HepG2 (cell line): ENCODE measurements around the gene KLKB1. TPM values are rescaled to one million over a fixed set of nuclear protein-coding genes. Genes with fewer than 3 reads are reported as not detected.

ENCODE experiments used
- ATAC-seq: fragments of 200-7000 bp; cut with Tn5 transposase; 3 replicates; pipeline ENCODE4 v1.9.1; 2020; ENCODE audit warnings: mild to moderate bottlenecking, moderate library complexity
- BruUV-seq: library from RNA; stranded (reverse); fragments of 400-500 nt; replicated peaks from 2 replicates; lab custom pipeline; 2021; lab: Mats Ljungman, UMichigan
- CTCF ChIA-PET: fragments of 300-600 bp; formaldehyde crosslinking; extraction: SDS; loops from one replicate; lab custom pipeline; 2021; ENCODE audit warnings: low total read pairs, inconsistent platforms, low intra/inter-chr PET ratio; lab: Yijun Ruan, JAX
- POLR2A ChIA-PET: fragments of 350-600 bp; sonication (Branson Sonifier 250); formaldehyde crosslinking; loops from one replicate; lab custom pipeline; 2020; ENCODE audit warnings: antibody characterized with exemption, inconsistent platforms; lab: Yijun Ruan, JAX
- DNase-seq: peaks from one replicate; pipeline ENCODE4 v3.0.0-alpha.2; 2015; ENCODE audit warnings: low spot score
- FAIRE-seq: peaks from 3 replicates; lab custom pipeline; 2011; peaks lifted over from hg19 to GRCh38; lab: Jason Lieb, UNC
- H2AFZ ChIP-seq: one replicate; pipeline ENCODE4 v1.6.1; 2011; ENCODE audit warnings: low read length, inconsistent platforms
- H3K27ac ChIP-seq: fragments of 300-600 bp; 3 replicates; pipeline ENCODE4 v1.8.0; 2011; ENCODE audit warnings: mixed run types, mild to moderate bottlenecking, mixed read lengths, low read length, inconsistent platforms; ENCODE audit not compliant: insufficient read depth; ENCODE audit errors: extremely low read length
- H3K27me3 ChIP-seq, 2 experiments: fragments of 200-600 bp in 1 of 2; 2 replicates in 1 of 2; 3 replicates in 1 of 2; pipeline versions ENCODE4 v1.6.0 to v1.8.0; 2011; ENCODE audit warnings: low read length in 2 of 2, mild to moderate bottlenecking in 2 of 2, moderate library complexity in 2 of 2, inconsistent platforms in 1 of 2; ENCODE audit not compliant: insufficient read depth in 2 of 2, control insufficient read depth in 1 of 2
- H3K36me3 ChIP-seq, 2 experiments: fragments of 200-600 bp in 1 of 2; replicated peaks in 1 of 2; 2 replicates in 1 of 2; 3 replicates in 1 of 2; pipeline versions ENCODE4 v1.5.1 to v1.8.0; 2011; ENCODE audit warnings: low read length in 2 of 2, inconsistent platforms in 1 of 2; ENCODE audit not compliant: insufficient read depth in 2 of 2, control insufficient read depth in 1 of 2
- H3K4me1 ChIP-seq: 2 replicates; pipeline ENCODE4 v1.5.1; 2012; ENCODE audit warnings: low read length, inconsistent platforms; ENCODE audit not compliant: insufficient read depth
- H3K4me2 ChIP-seq: 2 replicates; pipeline ENCODE4 v1.6.0; 2011; ENCODE audit warnings: low read depth, low read length, inconsistent platforms
- H3K4me3 ChIP-seq, 3 experiments: fragments of 200-600 bp in 1 of 3; sonication (generic), shearing (Covaris generic) in 1 of 3; replicated peaks in 1 of 3; 2 replicates each; pipeline ENCODE4 v1.5.1; 2011 to 2016; ENCODE audit warnings: low read length in 3 of 3, inconsistent platforms in 2 of 3, low read depth in 2 of 3, mild to moderate bottlenecking in 2 of 3, control low read depth in 1 of 3, mixed read lengths in 1 of 3; ENCODE audit not compliant: insufficient read depth in 1 of 3
- H3K79me2 ChIP-seq: one replicate; pipeline ENCODE4 v1.6.1; 2011; ENCODE audit warnings: low read length, inconsistent platforms; ENCODE audit not compliant: insufficient read depth
- H3K9ac ChIP-seq: 2 replicates; pipeline ENCODE4 v1.6.0; 2011; ENCODE audit warnings: mild to moderate bottlenecking, low read depth, low read length, inconsistent platforms; ENCODE audit not compliant: insufficient read depth
- H3K9me3 ChIP-seq: 2 replicates; pipeline ENCODE4 v1.5.1; 2012; ENCODE audit warnings: mild to moderate bottlenecking, low read length
- H4K20me1 ChIP-seq: 2 replicates; pipeline ENCODE4 v1.6.0; 2011; ENCODE audit warnings: inconsistent platforms, mild to moderate bottlenecking, low read length, moderate library complexity; ENCODE audit not compliant: insufficient read depth
- ETV5 ChIP-seq: IDR thresholded peaks from 2 replicates; pipeline ENCODE4 v1.6.1; 2018; ENCODE audit warnings: missing biosample characterization, missing genetic modification reagents, inconsistent platforms, borderline replicate concordance
- HDAC6 ChIP-seq: fragments of 200-600 bp; sonication (generic); IDR thresholded peaks from 2 replicates; pipeline ENCODE4 v1.7.0; 2017; ENCODE audit warnings: mild to moderate bottlenecking, antibody characterized with exemption, low read length, low read depth
- HIVEP1 ChIP-seq: sonication (generic); formaldehyde crosslinking; IDR thresholded peaks from 2 replicates; pipeline ENCODE4 v1.4.0; 2020; ENCODE audit warnings: mild to moderate bottlenecking, missing genetic modification reagents
- HNRNPLL ChIP-seq: fragments of 200-400 bp; formaldehyde crosslinking; IDR thresholded peaks from 2 replicates; pipeline ENCODE4 v1.6.1; 2017; ENCODE audit warnings: mild to moderate bottlenecking, low read depth, low read length; ENCODE audit not compliant: poor library complexity, severe bottlenecking
- KLF12 ChIP-seq: sonication (generic); formaldehyde crosslinking; IDR thresholded peaks from 2 replicates; pipeline ENCODE4 v1.4.0; 2020; ENCODE audit warnings: missing genetic modification reagents, borderline replicate concordance
- NFE2 ChIP-seq: sonication (generic); formaldehyde crosslinking; IDR thresholded peaks from 2 replicates; pipeline ENCODE4 v1.4.0; 2020; ENCODE audit warnings: missing genetic modification reagents
- NKX3-1 ChIP-seq: sonication (generic); formaldehyde crosslinking; IDR thresholded peaks from 2 replicates; pipeline ENCODE4 v1.5.0; 2020; ENCODE audit warnings: missing genetic modification reagents
- POLR2G ChIP-seq: fragments of 200-400 bp; formaldehyde crosslinking; IDR thresholded peaks from 2 replicates; pipeline ENCODE4 v1.6.1; 2018; ENCODE audit warnings: mild to moderate bottlenecking, low read depth, low read length, moderate library complexity
- RXRB ChIP-seq: IDR thresholded peaks from 2 replicates; pipeline ENCODE4 v1.6.1; 2016; ENCODE audit warnings: borderline replicate concordance, missing genetic modification reagents, missing compliant biosample characterization
- SMARCC2 ChIP-seq: fragments of 450-650 bp; IDR thresholded peaks from 2 replicates; pipeline ENCODE4 v1.6.1; 2017; ENCODE audit warnings: antibody characterized with exemption, mild to moderate bottlenecking
- TBX3 ChIP-seq: fragments of 450-650 bp; IDR thresholded peaks from 2 replicates; pipeline ENCODE4 v1.6.1; 2017; ENCODE audit warnings: antibody characterized with exemption, mild to moderate bottlenecking, inconsistent platforms, borderline replicate concordance
- TFAP4 ChIP-seq: sonication (generic); IDR thresholded peaks from 2 replicates; pipeline ENCODE4 v1.6.1; 2016; ENCODE audit warnings: low read depth, borderline replicate concordance
- TRIM24 ChIP-seq: sonication (generic); formaldehyde crosslinking; IDR thresholded peaks from 2 replicates; pipeline ENCODE4 v1.8.0; 2022; ENCODE audit warnings: mild to moderate bottlenecking, missing genetic modification reagents
- U2AF1 ChIP-seq: fragments of 200-400 bp; formaldehyde crosslinking; optimal IDR thresholded peaks from 2 replicates; pipeline ENCODE3; 2017; ENCODE audit warnings: mild to moderate bottlenecking, low read depth, low read length
- ZFP90 ChIP-seq: sonication (generic); formaldehyde crosslinking; IDR thresholded peaks from 2 replicates; pipeline ENCODE4 v1.8.0; 2022; ENCODE audit warnings: missing genetic modification reagents, mild to moderate bottlenecking, inconsistent platforms, borderline replicate concordance
- ZNF430 ChIP-seq: sonication (generic); formaldehyde crosslinking; IDR thresholded peaks from 2 replicates; pipeline ENCODE4 v1.9.0; 2021; ENCODE audit warnings: mild to moderate bottlenecking, missing genetic modification reagents
- ZNF569 ChIP-seq: sonication (generic); formaldehyde crosslinking; IDR thresholded peaks from 2 replicates; pipeline ENCODE4 v1.5.0; 2020; ENCODE audit warnings: mild to moderate bottlenecking, missing genetic modification reagents, moderate library complexity, borderline replicate concordance
- ZNF644 ChIP-seq: IDR thresholded peaks from 2 replicates; pipeline ENCODE4 v1.6.1; 2016; ENCODE audit warnings: low read depth
- ZNF670 ChIP-seq: sonication (generic); formaldehyde crosslinking; IDR thresholded peaks from 2 replicates; pipeline ENCODE4 v1.8.0; 2022; ENCODE audit warnings: mild to moderate bottlenecking, missing genetic modification reagents, borderline replicate concordance
- ZNF7 ChIP-seq: IDR thresholded peaks from 2 replicates; pipeline ENCODE4 v1.6.1; 2016; ENCODE audit warnings: missing biosample characterization, missing genetic modification reagents
- ZNF746 ChIP-seq: sonication (generic); formaldehyde crosslinking; IDR thresholded peaks from 2 replicates; pipeline ENCODE4 v1.8.0; 2022; ENCODE audit warnings: mild to moderate bottlenecking, missing genetic modification reagents
- WGBS: methylation state at CpG from one replicate; pipeline ENCODE4 v1.1.6; 2017; ENCODE audit warnings: low lambda C conversion rate; 5-methylcytosine and 5-hydroxymethylcytosine counted together
- in situ Hi-C: cut with HindIII; loops from 2 replicates; pipeline ENCODE4 v1.10.0; 2017; ENCODE audit warnings: low pct_unique_long_range_greater_than_20kb; ENCODE audit not compliant: extremely low pct_ligation_motif_present
- intact Hi-C: fragments of 100-400 bp; cut with micrococcal nuclease; formaldehyde crosslinking; loops from one replicate; pipeline ENCODE4 v1.10.0; 2022; ENCODE audit not compliant: unreplicated experiment
- polyA plus RNA-seq, 8 experiments: library from polyadenylated mRNA; depleted of rRNA in 3 of 8; stranded (reverse) in 7 of 8; unstranded in 1 of 8; fragments of >200 nt; fragmentation: Illumina TruSeq in 4 of 8; extraction: Trizol in 4 of 8; gene quantifications; 2 replicates each; pipeline versions ENCODE4 v1.2.1 to v1.2.3, GENCODE V29; 2011 to 2016; ENCODE audit warnings: low read depth in 4 of 8, missing spikeins in 1 of 8, mixed read lengths in 1 of 8; ENCODE audit not compliant: insufficient read depth in 1 of 8
- total RNA-seq, 5 experiments: library from RNA; depleted of rRNA; stranded (reverse); fragments of >200 nt; fragmentation: Illumina TruSeq; extraction: Trizol; gene quantifications; 2 replicates each; pipeline ENCODE4 v1.2.3, GENCODE V29; 2016; ENCODE audit warnings: low read depth in 1 of 5
- TF ChIP-seq, protein P1 (sequence below): sonication (generic); formaldehyde crosslinking; IDR thresholded peaks from 2 replicates; pipeline ENCODE4 v1.4.0; 2020; ENCODE audit warnings: mild to moderate bottlenecking, low read depth, missing genetic modification reagents
- TF ChIP-seq, protein P2 (sequence below): sonication (generic); formaldehyde crosslinking; IDR thresholded peaks from 2 replicates; pipeline ENCODE4 v1.5.1; 2020; ENCODE audit warnings: missing genetic modification reagents, mild to moderate bottlenecking, borderline replicate concordance

KLKB1 gene
- total and polyA plus RNA-seq, 2 of the 13 experiments (the other 11 are each of a cell fraction or from before 2014, with no cell fraction given), result 0.26 to 0.49 TPM

DNA sequence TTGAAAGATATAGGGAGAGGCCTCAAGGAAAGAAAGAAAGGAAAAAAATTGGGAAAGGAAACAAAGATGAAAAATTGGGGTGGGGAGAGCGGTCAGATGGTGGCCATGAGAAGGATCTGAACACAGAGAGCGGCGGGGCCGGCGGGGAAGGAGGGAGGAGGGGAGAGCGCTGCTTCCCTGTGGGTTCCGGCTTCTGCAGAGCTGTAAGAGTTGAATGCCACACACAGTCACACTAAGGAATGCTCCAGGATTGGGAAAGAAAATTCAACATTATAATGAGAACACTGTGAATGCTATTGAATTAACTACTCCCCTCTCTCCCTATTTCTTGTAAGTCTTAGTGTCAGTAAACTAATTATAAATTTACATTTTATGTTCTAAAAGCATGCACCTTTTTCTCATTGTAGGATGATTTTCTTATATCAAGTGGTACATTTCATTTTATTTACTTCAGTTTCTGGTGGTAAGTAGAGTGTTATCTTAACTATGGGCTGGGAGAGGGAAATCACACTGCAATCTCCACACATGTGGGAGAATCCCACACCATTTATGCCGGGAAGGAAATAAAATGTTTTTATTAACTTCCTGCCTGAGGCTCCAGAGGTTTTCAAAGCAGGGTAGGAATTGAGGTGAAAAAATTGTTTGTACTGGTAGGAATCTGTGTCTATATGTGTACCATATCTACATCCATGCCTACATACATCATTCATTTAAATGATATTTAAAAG is 39.6 kb downstream of the KLKB1 start:
- no peaks in the 10 kb centered on the region for H4K20me1 ChIP-seq
- intact Hi-C loops (loop anchor here (1.0 to 10.0 kb wide), 3 partner anchors 9 to 438 kb away; partner anchors contain the start of gene CYP4V2), in situ Hi-C loops (no loop called here)
- H3K79me2 ChIP-seq, result peaks cover 9% of the 10 kb centered on the region
- peak overlapping the region; percentile 74 for H3K9ac ChIP-seq
- FAIRE-seq, result peak; percentile 67
- peak overlapping the region; percentile 64 to 86 (median 69) for H3K4me3 ChIP-seq
- POLR2A ChIA-PET, result interaction anchor here (0.7 to 2.0 kb wide), 6 partner anchors 8 to 77 kb away, joined by 3 to 10 read pairs (median 4); partner anchors contain the start of gene CYP4V2
- H3K27me3 ChIP-seq, result no peaks in the 10 kb centered on the region
- peaks cover 48% of the 10 kb centered on the region for H3K4me1 ChIP-seq
- ATAC-seq, result peak; percentile 97
- peak overlapping the region; percentile 85 for H3K27ac ChIP-seq
- peak; percentile 58 for DNase-seq
- H3K4me2 ChIP-seq, result peak overlapping the region; percentile 68
- CTCF ChIA-PET, result no interaction called here
- BruUV-seq, result no TSS peak
- no peak overlapping the region for H2AFZ ChIP-seq
- H3K36me3 ChIP-seq, result no peaks in the 10 kb centered on the region
- 4% methylated on average over 8 of the region's 8 CpGs for WGBS
- H3K9me3 ChIP-seq, result no peaks in the 10 kb centered on the region
- no peak for TF ChIP-seq TBX3
- TF ChIP-seq ZNF430 (CRISPR knock-in tag), result no peak
- TF ChIP-seq ETV5 (CRISPR knock-in tag), result peak; percentile 32; the same call in 1 of the 2 replicates
- no peak for TF ChIP-seq SMARCC2
- no peak for TF ChIP-seq ZNF746 (CRISPR knock-in tag)
- TF ChIP-seq, protein P1, sequence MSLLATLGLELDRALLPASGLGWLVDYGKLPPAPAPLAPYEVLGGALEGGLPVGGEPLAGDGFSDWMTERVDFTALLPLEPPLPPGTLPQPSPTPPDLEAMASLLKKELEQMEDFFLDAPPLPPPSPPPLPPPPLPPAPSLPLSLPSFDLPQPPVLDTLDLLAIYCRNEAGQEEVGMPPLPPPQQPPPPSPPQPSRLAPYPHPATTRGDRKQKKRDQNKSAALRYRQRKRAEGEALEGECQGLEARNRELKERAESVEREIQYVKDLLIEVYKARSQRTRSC (CRISPR knock-in tag), result no peak
- TF ChIP-seq ZNF670 (CRISPR knock-in tag), result no peak
- no peak for TF ChIP-seq ZNF7 (CRISPR knock-in tag)
- no peak for TF ChIP-seq NFE2 (CRISPR knock-in tag)
- TF ChIP-seq POLR2G, result peak; percentile 41; the same call in 1 of the 2 replicates
- TF ChIP-seq ZNF569 (CRISPR knock-in tag), result no peak
- TF ChIP-seq KLF12 (CRISPR knock-in tag), result no peak
- TF ChIP-seq TRIM24 (CRISPR knock-in tag), result no peak
- TF ChIP-seq ZFP90, result no peak
- TF ChIP-seq NKX3-1 (CRISPR knock-in tag), result no peak
- no peak for TF ChIP-seq HDAC6
- TF ChIP-seq, protein P2, sequence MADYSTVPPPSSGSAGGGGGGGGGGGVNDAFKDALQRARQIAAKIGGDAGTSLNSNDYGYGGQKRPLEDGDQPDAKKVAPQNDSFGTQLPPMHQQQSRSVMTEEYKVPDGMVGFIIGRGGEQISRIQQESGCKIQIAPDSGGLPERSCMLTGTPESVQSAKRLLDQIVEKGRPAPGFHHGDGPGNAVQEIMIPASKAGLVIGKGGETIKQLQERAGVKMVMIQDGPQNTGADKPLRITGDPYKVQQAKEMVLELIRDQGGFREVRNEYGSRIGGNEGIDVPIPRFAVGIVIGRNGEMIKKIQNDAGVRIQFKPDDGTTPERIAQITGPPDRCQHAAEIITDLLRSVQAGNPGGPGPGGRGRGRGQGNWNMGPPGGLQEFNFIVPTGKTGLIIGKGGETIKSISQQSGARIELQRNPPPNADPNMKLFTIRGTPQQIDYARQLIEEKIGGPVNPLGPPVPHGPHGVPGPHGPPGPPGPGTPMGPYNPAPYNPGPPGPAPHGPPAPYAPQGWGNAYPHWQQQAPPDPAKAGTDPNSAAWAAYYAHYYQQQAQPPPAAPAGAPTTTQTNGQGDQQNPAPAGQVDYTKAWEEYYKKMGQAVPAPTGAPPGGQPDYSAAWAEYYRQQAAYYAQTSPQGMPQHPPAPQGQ (CRISPR knock-in tag), result no peak
- peak; percentile 21; the same call in 1 of the 2 replicates for TF ChIP-seq RXRB (CRISPR knock-in tag)
- no peak for TF ChIP-seq HNRNPLL
- TF ChIP-seq ZNF644 (CRISPR knock-in tag), result no peak
- no peak for TF ChIP-seq HIVEP1
- no peak for TF ChIP-seq TFAP4
- no peak for TF ChIP-seq U2AF1
